HG03103 (cell line): ENCODE measurements around the gene ARHGAP1.
"Not testable (repeated sequence)": the region's sequence is repeated elsewhere in the genome, so short reads cannot be mapped to it uniquely, and the experiment has no call there.

Source experiments
- ATAC-seq: cut with Tn5 transposase; IDR thresholded peaks from one replicate; pipeline ENCODE4 v1.9.1; 2021; ENCODE audit warnings: low read depth; ENCODE audit not compliant: unreplicated experiment

Gene ARHGAP1

DNA sequence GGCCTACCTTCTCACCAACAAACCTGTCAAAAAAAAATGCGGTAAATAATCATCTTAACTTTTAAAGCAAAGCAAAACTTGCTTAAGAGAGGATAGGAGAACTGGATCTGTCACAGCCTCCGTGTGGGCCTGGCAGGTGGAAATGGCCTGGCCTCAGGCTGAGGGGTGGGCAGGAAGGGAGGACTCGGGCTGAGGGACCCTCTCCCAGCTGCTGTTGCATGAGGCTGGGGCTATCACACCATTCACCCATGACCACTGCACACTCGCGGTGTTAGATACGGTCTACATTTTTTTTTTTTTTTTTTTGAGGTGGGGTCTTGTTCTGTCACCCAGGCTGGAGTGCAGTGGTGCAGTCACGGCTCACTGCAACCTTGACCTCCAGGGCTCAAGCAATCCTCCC is 24.5 kb downstream of the ARHGAP1 start:
- no peak for ATAC-seq

DNA sequence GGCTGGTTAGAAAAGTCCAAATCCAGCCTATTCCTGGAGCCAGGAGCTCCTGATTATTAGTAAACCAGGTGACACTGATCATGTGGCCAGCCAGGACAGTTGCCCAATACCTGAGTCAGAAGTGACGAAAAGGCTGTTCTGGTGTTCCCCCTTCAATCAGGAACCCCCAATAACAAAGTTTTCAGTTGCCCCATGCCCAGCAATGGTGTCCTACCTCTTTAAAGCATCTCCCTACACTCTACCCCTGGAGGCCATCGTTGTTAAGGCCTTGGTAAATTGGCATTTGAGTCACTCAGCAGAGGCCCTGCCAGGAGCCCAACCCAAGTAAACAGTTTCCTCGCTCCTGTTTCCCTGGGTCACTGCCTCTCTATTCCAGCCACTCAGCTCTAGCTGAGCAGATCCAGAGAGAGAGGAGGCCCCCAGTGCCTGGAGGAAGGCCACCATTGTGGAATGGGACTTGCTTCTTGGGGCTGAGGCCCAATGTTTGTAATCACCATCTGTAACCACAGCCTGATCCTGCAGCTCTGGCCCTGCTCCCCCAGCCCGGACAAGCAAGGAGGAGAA is 25.0 kb downstream of the ARHGAP1 start:
- ATAC-seq: no peak

DNA sequence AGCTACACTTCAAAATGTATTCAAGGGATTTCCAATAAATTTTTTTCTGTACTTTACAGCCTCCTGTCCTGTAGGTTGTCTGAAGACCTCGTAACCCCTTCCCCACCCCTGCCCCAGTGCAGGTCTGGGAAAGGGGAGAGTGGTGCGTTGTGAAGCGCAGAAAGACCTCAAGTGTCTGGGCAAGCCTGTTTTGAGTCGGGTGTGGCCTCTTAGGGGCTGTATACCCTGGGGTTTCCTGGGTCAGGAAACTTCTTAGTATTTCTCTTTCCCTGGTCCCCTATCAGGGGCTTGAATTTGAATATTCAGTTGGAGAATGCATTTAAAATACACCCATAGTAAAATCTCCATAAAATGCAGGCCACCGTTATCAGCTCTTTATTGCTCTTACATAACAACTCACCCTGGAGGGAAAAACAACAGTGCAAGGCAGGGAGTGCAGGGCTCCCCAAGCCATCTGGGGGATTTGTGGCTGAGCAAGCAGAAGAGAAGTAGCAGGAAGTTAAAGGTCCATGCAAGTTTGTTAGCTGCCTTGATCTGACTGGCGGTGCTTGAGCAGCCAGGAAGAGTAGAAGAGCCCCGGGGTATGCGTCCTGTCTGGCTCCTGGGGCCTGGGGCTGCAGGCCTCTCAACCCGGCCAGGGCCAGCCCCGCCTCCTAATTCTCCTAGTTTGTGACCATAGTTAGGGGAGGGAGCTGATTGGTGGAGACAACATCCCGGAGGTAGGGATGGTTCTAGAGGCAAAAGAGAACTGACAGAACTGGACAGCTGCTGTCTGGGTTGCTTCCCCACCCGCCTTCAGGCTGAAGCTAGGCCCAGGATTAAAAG is 25.7 kb downstream of the ARHGAP1 start:
- no peak for ATAC-seq

DNA sequence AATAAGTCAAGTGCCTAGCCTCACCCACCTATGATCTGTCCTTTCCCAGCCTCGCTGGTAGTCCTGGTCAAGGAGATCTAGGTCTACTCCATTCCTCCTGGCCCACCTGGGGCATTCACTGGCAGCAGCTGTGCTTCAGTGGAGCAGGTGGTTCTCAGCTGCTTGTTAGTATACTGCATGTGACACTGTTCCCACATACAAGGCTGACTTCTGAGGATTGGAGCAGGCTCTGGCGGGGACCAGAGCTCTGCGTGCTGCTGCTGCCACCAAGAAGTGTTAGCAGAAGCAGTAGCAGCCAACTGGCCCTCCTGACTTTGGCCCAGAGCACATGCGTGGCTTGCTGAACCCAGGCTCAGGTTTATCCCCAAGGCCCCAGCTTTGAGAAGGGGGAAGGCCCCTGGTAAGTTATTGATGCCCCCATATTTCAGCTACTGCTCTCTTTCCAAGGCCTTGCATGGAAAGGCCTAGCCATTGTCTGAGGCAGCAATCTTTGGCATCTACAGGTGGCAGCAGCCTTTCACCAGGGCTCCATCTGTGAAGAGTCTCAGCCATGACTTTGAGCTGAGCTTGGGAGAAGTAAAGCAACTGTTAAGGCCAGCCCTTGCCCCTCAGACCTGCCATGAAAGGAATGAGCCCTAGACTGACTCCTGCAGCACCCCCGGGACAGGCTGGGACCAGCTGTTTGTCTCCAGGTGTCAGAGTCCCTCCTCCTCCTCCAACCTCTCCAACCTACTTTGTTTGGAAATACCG is 26.5 kb downstream of the ARHGAP1 start:
- ATAC-seq: no peak

DNA sequence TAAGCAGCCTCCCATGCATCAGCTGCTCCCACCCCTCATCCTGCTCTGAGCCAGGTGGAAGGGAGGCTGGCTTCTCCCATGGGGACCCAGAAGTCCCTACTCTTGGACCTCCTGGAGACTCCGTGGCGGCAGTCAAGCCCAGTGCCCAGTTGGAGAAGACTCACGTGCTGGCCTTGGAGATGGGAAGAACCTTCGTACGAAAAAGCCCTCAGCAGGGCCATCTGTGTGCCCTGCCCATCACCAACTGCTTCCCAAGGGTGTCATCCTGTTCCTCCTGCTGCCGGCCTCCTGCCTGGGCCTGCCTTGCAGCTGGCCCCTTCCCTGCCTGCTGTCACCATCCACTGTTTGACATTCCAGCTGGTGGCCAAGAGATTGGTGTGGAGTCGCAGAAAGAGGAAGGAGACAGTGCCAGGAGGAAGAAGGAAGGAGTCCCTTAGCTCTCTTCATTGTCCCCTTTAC is 28.0 kb downstream of the ARHGAP1 start:
- ATAC-seq: no peak

DNA sequence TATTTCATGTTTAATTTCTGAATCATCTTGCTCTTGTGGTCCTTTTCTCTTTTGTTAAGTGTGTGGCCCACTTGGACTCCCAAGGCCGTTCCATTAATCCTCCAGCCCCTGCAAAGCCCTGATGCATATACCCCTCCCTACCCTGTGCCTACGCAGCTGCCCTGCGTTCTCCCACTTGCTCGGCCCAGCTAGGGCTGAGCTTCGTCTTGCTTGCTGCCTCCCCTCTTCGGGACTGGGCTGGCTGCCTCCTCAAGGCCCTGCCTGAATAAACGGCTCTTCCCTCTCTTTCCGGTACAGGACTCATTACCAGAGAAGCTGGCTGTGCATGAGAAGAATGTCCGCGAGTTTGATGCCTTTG is 28.5 kb downstream of the ARHGAP1 start:
- no peak for ATAC-seq

DNA sequence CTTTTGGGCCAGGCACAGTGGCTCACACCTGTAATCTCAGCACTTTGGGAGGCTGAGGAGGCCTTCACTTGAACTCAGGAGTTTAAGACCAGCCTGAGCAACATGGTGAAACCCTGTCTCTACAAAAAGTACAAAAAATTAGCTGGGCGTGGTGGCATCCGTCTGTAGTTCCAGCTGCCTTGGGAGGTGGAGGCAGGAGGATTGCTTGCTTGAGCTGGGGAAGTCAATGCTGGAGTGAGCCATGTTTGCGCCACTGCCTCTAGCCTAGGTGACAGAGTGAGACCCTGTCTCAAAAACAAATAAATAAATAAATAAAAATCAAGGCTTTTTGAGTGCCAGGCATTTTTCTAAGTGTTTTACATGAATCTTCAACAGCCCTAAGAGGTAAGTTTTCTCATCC is 29.9 kb downstream of the ARHGAP1 start:
- ATAC-seq: not testable (repeated sequence)

DNA sequence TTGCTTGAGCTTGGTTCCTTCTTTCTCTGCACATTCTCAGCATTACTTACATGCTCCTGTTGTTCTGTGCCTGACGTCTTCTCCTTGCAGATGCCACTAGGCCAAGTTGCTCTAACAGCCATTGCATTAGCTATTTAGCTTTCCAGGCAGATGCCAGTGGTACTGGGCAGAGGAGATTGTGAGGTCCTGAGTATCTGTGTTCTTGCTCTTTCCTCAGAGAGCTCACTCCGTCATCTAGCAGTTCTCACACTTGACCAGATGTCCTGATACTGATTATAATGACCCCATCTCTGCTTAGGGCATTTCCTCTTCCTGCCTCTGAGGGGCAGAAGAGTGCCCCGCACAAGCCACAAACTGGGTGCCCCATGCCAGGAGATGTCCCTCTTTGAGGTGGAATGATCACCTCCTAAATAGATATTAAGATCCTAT is 30.7 kb downstream of the ARHGAP1 start:
- ATAC-seq: no peak

DNA sequence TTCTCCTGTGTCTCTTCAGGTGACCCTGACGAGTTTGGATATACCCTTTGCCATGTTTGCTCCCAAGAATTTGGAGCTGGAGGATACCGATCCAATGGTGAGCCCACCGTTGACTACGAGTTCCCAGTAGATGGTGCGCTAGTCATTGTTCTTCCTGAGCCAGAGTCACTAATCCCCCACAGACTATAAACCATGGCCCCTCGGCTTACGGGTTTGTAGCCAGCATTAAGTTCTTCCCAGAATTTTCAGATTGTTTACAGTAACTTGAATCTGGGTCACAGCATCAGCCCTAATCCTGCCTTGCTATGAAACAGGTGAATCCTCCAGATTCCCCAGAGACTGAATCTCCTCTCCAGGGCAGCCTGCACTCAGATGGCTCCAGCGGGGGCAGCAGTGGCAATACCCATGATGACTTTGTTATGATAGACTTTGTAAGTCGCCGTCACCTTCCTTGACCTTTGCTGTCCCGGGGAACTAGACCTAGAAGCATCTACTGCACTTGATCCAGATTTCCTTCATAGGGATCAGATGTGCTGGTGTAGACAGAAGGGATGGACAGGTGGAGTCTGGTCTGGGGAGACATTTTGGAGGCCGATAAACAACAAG is 31.8 kb downstream of the ARHGAP1 start:
- ATAC-seq: no peak

DNA sequence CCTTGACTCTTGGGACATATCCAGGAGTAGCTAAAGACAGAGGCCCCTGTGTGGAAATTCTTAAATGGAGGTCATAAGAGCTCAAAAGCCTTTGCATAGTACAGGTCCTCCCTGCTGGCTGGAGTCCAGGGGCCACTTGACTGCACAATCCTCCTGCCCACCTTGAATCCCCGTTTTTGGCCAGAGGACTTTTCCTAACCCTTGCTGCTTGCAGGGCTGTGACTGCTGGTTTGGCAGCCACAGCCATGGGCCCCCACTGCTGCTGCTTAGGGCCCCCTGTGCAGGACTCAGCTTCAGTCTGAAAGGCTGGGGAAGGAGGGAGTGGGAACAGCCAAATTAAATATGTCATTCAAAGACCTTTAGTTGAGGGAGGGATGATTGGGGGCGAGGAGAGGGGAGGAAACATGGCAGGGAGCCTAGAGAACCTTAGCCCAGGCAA is 33.4 kb downstream of the ARHGAP1 start:
- no peak for ATAC-seq

DNA sequence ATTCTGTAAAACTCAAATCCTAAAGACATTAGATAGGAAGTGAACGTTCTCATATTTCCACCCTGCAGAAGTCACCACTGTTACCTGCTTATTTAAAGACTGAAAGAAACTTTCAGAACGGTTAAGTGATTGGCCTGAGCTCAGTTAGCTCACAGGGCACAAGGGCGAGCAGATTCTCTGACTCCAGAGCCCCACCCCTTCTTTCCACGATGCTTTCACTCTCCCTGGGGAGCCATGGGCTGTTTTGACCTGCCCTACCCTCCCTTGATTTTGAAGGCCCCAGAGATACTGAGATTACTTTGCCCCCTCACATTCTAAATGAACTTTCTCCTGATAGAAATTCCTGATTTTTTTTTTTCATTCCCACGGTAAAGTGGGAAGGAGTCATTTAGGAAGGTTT is 33.9 kb downstream of the ARHGAP1 start:
- ATAC-seq: no peak

DNA sequence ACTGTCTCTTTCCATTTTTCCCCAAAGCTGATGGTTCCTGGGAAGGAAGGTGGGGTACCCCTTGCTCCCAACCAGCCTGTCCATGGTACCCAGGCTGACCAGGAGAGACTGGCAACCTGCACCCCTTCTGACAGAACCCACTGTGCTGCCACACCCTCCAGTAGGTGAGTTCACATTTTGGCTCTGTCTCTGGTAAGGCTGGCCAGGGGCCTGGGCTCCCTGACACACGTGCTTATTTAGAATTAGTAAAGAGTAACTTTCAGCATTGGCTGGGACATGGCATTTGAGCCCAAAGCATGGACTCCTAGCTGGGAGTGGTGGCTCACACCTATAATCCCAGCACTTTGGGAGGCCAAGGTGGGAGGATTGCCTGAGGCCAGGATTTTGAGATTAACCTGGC is 35.1 kb downstream of the ARHGAP1 start:
- no peak for ATAC-seq

DNA sequence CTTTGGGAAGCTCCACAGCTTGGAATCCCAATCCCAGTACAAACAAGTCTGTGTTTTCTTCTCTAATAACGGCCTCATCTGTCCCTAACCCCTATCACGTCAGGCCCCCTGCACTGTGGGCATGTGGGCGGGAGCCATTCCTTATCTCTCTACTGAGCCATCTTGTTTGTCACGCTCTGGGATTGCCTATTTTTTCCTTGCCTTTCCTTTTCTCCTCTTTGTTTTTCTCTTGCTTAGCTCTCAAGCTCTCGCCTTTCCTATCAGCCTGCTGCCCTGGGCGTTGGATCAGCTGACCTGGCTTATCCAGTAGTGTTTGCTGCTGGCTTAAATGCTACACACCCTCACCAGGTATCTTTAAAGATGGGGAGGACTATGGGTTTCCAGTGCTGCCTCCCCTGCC is 35.8 kb downstream of the ARHGAP1 start:
- no peak for ATAC-seq

DNA sequence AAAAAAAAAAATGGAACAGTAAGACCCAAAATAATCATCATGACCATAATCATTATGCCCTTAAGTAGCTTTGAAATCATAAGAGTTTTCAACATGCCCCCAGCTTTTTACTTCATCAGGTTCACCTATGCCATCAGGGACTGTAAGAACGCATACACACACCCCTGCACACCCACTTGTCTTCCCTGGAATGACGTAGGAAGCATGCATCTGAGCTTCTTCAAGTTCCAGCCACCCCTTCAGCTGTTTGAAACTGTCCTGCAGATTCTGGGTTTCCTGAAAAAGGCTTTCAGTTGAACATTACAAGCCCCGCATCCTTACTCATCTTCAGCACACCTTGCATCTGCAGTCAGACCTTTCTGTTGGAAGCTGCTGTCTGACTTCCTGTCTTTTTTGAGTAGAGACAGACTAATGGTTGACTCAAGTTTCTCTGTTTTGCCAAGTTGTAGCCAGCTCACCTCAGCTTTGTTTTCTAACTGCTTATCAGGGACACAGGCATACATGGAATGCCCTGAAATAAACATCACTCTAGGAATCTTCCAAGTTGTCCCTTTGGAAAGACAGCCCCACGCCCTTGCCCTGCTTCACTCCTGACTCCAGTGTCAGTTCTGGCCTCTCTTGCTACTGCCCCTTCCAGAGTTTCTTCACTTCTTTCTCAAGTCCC is 37.0 kb downstream of the ARHGAP1 start:
- ATAC-seq: no peak

DNA sequence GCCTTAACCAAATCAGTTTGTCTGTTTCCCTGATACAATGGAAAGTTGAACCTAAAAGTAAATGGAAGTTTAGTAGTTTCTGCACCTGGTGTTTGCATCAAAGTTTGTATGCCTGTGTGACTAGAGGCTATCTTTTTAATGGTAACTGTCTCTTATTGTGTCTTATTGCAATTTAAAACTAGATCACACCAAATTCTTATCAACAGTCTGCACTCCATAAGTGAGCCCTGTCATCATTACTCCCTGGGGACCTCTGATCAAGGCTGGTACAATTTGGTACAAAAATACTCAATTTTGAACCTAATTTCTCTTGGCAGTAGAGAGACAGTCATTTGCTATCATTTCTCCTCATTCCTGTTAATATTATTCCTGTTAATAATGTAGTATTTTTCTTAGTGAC is 38.1 kb downstream of the ARHGAP1 start:
- ATAC-seq: no peak

DNA sequence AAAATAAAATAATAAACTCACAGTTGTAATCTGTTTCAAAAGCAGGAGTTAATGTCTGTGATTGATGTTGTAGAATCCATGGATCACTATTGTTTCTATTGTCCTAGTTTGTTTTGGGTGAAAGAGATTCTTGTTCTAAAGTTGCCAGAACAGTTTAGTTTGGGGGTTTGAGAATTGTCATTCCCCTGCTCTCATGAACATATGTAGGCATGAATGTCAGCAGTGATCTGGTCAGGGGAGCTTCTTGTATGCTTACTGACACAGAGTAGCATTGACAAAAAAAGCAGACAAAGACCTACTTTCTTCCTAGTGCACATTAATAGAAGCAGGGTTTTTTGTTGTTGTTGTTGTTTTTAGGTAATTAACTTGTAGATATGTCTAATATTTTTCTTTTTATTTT is 38.6 kb downstream of the ARHGAP1 start:
- ATAC-seq: no peak

DNA sequence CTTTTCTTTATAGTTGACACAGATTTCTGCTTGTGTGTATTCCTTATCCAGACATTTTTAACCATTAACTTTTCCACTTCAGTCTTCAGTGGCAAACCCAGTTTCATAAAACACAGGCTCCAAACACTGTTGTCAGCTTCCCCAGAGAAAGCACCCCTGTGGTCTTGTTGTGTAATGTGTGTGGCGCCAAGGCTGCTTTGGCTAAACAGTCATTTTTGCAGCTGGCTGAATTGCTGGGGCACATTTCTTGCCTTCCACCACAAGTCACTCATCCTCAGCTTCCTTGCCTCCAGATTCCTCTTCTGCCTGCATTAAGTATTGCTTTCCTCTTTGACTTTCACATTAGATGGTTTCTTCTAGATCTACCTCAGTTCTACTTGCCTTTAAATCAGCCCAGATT is 40.5 kb downstream of the ARHGAP1 start:
- no peak for ATAC-seq

DNA sequence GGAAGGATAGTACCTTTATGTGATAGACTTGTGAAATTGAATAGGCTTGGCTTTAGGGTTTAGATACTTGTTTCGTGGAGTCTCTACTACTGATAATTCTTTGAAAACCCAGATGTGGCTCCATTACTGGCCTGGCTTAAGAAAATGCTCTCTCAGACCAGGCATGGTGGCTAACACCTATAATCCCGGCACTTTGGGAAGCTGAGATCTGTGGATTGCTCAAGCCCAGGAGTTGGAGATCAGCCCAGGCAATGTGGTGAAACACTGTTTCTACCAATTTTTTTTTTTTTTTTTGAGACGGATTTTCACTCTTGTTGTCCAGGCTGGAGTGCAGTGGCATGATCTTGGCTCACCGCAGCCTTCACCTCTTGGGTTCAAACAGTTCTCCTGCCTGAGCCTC is 42.2 kb downstream of the ARHGAP1 start:
- ATAC-seq: no peak

DNA sequence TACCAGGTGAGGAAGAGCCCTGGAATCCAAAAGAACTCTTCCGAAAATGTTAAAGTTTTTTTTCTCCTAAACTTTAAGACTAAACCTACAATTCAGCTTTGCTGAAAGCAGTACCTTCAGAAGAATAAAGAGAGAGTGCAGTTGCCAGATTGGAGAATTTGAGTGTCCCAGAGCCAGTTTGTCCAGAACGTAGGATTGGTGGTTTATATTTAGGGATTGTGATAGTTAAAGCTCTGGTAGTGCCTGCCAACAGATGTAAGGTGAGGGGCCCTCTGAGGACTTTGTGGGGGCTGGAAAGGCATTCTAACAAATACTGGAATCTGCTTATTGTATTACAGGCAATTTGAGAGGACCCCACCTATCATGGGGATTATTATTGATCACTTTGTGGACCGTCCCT is 43.2 kb downstream of the ARHGAP1 start:
- no peak for ATAC-seq

DNA sequence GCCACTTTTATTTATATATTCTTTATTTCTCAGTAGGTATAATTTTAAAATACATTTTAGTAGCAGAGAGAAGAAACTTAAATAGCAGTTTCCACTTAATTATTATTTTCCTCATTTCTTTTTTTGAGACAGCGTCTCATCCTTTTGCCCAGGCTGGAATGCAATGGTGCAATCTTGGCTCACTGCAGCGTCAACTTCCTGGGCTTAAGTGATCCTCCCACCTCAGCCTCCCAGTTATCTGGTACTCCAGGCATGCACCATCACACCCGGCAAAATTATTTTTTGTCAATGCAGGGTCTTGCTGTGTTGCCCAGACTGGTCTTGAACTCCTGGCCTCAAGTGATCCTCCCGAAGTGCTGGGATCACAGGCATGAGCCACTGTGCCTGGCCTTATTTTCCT is 44.8 kb downstream of the ARHGAP1 start:
- no peak for ATAC-seq
